Fibroblast of skin of right biceps (primary cell): Measurements from ENCODE around the gene DBR1.
"Not testable (repeated sequence)": the region's sequence is repeated elsewhere in the genome, so short reads cannot be mapped to it uniquely, and the experiment has no call there.

Experiments used
- DNase-seq: peaks from one replicate; pipeline ENCODE4 v3.0.0-alpha.2; 2013

Gene DBR1

GRCh38 chr3:138184994-138185393 lies 10.3 kb upstream of the DBR1 start:
- DNase-seq, result peak; percentile 10

DNA sequence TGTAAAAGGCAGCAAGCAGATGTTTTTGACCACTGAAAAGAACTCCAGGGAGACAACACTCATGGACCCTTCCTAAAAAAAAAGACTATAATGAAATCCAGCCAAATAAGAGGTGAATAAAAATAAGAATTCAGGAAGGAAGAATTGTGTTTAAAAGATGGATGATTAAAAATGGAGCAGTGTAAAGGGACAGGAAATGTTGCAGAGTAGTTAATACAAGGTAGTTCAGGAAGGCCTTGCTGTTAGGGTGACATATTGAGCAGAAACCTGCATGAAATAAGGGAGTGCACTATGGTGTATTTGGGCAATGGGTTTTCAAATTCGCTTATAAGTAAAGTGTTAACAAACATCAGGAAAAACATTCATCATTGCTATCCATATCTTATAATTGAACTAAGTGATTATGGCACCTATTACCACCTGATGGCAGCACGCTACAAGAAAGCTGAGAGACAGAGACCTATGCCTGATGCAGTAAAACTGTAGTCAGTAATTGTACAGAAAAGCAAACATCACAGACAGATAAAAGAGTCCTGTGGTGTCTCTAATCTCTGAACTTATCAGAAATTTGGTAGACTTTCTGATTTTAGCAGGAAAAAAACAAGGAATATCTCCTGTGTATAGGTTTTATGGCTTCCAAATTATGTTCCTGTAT lies 5.8 kb upstream of the DBR1 start:
- DNase-seq, result peak; percentile 35

GRCh38 chr3:138173769-138174420 lies 826 bp downstream of the DBR1 start:
- DNase-seq, result peak; percentile 6

DNA sequence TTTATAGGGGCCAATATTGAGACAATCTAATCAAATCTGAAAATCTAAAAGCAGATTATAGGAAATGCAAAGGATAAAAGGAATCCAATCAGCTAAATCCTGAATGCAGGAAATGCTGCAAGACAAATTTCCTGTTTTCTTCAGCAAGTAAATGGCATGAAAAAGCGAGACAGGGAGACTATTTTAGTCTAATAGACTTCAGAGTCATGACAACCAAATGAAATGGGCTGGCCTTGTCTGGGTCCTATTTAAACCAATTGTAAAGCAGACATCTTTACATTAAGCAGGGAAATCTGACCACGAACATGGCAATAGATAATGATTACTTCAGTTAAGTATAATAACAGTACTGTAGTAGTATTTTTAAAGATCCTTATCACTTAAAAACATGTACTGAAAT lies 2.1 kb downstream of the DBR1 start:
- no peak for DNase-seq

DNA sequence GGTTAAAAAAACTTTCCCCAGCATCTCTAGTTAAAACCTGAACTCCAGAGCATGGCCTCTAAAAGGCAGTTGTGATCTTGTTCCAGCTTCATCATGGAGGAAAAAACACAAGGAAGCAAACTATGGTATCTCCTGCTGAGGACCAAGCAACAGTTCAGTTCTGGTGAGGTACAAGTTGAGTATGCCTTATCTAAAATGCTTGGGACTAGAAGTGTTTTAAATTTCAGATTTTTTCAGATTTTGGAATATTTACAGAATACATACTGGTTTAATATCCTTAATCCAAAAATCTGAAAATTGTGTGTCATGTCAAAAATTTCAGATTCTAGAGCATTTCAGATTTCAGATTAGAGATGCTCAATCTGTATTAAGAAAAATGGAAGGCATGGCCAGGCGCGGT lies 9.7 kb downstream of the DBR1 start:
- no peak for DNase-seq

GRCh38 chr3:138157743-138158142 lies 17.0 kb downstream of the DBR1 start:
- DNase-seq, result no peak

DNA sequence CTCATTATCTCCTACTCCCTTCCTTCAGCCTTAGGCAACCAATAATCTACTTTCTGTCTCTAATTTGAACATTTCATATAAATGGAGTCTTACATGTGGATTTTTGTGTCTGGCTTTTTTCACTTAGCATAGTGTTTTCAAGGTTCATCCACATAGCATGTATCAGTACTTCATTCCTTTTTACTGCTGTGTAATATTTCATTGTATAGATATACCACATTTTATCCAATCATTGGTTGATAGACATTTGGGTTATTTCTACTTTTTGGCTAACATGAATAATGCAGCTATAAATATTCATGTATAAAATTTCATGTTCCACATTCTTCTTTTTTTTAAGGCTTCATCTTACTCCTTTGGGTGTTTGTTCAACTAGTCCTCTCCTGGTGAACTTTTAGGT lies 20.2 kb downstream of the DBR1 start:
- DNase-seq, result no peak

GRCh38 chr3:138148503-138148902 lies 26.2 kb downstream of the DBR1 start:
- DNase-seq, result no peak

GRCh38 chr3:138142181-138142580 lies 32.5 kb downstream of the DBR1 start:
- not testable (repeated sequence) for DNase-seq

GRCh38 chr3:138140940-138141339 lies 33.8 kb downstream of the DBR1 start:
- DNase-seq, result no peak

DNA sequence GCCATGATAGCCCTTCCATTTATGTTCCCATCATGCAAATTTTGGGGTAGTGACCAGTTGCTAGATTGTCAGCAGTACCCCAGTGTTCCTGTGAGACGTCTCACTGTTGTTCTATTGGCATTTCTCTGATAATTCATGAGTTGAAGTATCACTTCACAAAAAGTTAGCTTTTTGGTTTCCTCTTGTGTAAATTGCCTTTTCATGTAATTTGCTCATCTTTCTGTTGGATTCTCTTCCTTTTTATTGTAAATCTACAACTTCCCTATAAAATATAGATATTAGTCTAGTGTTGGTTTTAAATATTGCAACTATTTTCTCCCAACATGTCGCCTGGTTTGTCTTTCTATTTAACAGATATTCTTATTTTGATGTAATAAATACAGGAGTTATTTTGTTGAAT lies 35.0 kb downstream of the DBR1 start:
- DNase-seq, result no peak

DNA sequence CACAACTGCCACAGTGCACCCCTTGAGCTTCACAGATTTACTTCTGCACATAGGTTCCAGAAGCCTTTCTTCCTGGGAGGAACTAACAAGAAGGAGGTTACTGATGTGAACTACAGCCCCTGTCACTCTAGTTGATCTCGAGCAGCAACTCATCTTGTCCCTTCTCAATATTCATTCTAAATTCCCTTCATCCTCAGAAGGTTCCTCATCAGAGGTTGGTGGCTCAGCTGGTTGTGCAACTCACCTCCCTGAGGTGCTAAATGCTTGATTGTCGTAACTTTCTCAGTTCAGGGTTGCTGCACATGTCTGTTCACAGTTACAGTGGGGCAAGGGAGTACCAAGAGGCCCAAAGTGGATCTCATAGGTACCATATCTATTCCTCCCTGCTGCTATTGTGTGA lies 36.9 kb downstream of the DBR1 start:
- DNase-seq, result no peak

GRCh38 chr3:138136201-138136600 lies 38.5 kb downstream of the DBR1 start:
- DNase-seq, result no peak

GRCh38 chr3:138135833-138136194 lies 38.9 kb downstream of the DBR1 start:
- no peak for DNase-seq

- no peak for DNase-seq
Measured at GRCh38 chr3:138135146-138135832, 39.4 kb downstream of the DBR1 start.

- no peak for DNase-seq
Measured at GRCh38 chr3:138132239-138132638, 42.5 kb downstream of the DBR1 start, which contains the start of gene A4GNT. TSS of gene A4GNT (minus strand) at chr3:138132390. CDS start at chr3:138131256, 1,134 bp downstream.

- peak; percentile 10 for DNase-seq
Measured at GRCh38 chr3:138127636-138128365, 46.9 kb downstream of the DBR1 start.

- DNase-seq, result peak; percentile 21
Measured at GRCh38 chr3:138125548-138126221, 49.0 kb downstream of the DBR1 start.

- peak; percentile 36 for DNase-seq
Measured at GRCh38 chr3:138124706-138125355, 49.9 kb downstream of the DBR1 start.

DNA sequence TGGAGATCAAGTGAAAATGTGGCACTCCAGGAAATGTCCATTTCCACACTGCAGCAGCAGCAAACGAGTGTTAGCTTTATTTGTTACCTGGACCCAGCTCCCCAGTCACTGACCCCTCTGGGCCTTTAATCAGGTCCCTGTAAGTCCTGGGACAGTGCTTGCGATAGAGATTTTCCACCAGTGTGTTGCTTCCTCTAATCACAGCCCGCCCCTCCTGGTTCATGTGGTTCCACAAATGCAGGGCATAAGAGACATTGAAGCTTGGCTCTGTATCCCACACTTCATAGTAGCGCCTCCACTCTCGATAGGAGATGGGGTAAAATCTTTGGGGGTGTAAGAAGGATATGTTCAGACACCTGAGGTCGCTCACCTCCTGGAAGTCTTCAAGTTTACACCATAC lies 50.5 kb downstream of the DBR1 start:
- no peak for DNase-seq

- DNase-seq, result no peak
Measured at GRCh38 chr3:138119423-138119766, 55.3 kb downstream of the DBR1 start.

- DNase-seq, result peak; percentile 68
Measured at GRCh38 chr3:138118612-138119422, 55.9 kb downstream of the DBR1 start.
